HG02973 (cell line): Measurements from ENCODE around the gene ANKRD63.

Experiments used
- ATAC-seq: cut with Tn5 transposase; IDR thresholded peaks from one replicate; pipeline ENCODE4 v1.9.1; 2021; ENCODE audit warnings: moderate library complexity; ENCODE audit not compliant: unreplicated experiment

Gene ANKRD63

DNA sequence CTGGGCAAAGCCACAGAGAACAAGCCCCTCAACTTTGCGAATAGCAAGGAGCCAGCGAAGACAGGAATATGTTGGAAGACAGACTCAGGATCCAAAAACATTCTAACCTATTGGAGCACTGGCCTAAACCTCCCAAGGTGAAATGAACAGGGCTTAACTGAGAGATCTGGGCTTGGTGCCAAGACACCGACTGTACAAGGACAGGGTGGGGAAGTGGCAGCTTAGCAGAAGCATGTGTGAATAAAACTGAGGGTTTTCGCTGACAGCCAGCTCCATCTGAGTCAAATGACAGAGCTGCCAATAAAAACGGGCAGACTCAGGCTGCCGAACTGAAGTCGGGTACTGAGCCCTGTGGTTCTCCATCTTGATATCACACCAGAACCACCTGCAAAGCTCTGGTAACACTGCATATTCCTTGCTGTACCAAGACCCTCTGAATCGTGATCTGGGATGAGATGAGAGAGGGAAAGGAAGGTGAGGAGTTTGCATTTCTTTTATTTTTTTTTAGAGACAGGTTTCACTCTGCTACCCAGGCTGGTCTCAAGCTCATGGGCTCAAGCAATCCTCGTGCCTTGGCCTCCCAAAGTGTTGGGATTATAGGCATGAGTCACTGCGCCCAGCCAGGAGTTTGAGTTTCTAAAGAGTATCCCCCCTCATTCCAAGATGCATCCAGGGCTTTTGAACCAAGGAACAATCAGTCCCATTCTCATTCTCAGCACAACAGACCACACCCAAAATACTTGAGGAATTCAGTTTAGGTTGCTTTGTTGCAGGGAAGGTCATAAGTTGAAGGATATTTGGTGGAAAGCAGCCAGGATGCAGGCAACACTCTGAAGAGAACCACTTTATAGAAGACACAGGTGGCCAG lies 30.9 kb upstream of the ANKRD63 start:
- ATAC-seq: no peak

DNA sequence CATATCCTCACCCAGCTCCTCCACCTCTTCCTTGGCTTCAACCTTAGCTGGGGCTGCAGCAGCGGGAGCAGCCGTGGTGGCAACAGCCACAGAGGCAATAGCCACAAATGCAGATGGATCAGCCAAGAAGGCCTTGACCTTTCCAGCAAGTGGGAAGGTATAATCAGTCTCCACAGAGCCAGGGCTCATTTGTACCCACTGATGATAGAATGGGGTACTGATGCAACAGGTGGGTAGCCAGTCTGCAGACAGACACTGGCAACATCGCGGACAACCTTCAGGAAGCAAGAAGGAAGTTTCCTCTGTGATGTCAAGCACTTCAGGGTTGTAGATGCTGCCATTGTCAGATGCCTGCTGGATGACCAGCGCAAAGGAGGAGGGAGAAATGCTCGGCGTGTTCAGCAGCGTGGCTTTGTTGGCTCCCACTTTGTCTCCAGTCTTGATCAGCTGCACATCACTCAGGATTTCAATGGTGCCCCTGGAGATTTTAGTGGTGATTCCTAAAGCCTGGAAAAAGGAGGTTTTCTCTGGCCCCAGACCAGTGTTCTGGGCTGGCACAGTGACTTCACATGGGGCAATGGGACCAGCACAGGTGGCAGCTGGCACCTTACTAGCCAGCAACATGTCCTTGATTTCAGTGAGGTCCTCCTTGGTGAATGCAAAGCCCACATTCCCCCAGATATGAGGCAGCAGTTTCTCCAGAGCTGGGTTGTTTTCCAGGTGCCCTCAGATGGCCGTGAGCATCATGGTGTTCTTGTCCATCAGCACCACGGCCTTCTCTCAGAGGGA lies 29.7 kb upstream of the ANKRD63 start:
- no peak for ATAC-seq

DNA sequence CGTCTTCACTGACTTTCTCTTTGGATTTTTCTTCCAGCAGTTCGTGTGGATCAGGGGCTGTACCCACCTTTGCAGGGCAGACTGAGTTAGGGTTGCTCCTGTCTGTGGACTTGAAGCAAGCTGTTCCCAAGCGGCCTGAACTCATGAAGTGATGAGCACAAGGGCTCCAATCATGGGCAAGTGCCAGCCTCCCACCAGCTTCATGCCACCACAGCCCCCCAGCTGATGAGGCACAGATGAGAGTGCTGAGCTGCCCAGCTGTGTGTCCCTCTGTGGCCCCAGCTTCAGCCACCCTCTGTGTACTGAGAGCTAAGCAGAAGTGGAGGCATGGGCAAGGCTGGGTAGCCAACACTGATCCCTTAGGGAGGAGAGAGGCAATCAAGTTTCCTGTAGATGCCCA lies 28.1 kb upstream of the ANKRD63 start:
- no peak for ATAC-seq

DNA sequence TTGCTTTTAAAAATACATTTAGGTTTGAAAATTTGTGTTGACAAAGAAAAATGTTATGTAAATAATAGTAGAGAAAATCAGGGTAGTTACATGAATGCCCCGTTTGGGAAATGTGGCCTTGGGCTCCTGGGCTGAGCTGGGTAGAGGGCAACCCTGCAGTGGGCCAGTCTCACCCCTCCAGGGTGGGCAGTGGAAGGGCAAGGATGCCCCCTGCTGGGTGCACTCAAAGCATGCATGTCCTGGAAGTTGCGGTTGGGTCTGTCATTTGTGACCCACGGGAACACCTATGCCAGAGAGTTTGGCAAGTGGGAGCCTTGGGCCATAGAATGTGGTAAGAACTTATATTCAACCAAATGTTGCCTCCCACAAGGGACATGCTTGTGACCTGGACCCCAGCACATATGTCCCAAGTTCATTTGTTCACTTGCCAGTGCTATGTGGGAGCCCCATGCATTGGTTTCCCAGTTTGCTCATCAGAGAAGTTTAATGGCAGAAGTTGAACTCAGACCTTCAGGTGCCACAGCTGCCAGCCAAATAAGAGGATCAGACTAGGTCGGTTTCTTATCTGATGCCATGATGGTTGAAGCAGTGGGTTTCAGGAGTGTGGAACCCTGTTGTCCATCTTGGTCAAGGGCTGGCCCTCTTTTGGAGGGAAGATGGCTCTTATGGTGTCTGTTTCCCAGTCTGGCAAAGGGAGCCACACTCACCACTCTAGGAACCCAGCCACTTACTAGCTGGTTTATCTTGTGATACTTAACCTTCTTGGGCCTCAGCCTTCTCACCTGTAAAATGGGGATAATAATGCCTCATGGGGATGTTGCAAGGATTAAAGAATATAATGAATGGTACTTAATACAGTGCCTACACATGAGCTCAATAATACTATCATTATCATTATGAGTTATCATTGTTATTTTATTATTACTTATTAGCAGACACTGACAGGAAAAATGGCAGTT lies 27.4 kb upstream of the ANKRD63 start:
- no peak for ATAC-seq

DNA sequence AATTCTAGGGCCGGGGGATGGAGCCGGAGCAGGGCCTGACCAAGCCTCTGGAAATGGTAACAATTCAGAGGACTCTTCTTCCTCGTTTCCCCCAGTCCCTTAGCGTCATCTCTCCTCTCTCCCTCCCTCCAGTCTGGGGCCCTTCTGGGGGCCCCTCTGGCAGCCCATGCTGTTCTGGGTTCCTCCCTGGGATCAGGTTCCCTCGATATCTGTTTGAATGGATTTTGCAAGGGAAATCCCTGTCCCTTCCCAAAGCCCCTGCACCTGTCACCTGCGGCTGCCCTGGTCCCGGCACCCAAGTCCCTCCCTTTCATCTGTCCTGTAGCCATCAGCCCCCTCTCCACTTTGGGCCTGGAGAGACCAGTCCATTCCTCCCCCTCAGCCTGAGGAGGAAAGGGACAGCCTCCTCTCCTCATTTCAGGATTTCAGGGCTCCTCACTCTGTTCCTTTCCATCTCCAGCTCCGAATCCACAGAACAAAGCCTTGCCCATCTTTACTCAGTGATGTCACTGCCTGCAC lies 26.5 kb upstream of the ANKRD63 start:
- ATAC-seq: no peak

DNA sequence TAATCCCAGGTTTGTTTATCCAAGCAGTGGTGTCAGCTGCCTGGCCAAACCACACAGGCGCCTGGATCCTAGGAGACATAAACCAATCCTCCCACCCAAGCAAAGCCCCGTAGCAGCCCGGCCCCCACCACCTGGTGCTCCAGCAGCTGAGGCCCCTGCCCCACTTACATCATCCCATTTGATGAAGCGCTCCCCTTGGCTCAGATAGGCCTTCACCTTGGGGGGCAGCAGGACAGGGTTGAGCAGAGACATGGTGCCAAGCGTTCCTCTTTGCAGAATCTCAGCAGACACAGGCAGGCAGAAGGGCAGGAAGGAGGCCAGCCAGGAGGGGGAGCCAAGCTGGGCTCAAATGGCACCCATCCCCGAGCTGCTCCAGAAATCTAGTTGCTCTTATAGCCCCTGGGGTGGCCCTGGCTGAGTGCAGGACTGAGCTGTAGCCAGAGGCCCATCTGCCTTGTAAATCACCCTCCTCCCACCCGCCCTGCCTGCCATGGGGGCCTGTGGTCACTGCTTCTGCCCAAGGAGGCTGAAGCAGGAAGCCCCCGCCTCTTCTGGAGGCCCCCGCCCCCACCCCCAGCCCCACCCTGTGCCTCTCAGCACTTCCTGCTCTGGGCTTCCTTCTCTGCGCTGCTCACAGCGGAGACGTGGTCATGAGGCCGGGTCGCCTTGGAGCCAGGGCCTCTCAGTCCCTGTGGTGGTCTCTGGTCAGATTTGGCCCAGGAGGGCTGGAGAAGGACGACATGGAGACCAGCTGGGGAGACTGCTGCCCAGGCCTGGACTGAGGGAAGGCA lies 24.8 kb upstream of the ANKRD63 start, which contains the start of gene PLCB2:
Gene PLCB2, minus strand, starts transcription at position 515 of the 791 bp plus-strand sequence. Its CDS starts 263 bp downstream, at position 252.
- ATAC-seq: peak; percentile 49

DNA sequence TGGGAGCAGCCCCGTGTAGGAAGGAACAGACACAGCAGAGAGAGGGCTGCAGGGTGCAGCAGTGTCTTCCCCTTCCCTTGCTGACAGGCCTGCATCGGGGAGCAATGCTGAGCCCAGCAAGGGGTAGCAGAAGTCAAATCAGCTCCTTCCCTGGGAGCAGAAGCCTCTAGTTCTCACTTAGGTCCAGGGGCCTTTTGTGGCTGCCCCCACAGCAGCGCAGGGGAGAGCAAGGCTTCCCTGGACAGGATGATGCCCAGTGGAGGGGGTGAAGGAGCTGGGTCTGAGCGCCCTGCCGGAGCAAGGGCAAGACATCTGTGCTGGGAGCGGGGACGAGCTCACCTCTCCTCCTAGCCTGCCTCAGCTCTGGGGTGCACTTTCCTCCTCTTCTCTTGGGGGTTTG lies 24.0 kb upstream of the ANKRD63 start:
- no peak for ATAC-seq

DNA sequence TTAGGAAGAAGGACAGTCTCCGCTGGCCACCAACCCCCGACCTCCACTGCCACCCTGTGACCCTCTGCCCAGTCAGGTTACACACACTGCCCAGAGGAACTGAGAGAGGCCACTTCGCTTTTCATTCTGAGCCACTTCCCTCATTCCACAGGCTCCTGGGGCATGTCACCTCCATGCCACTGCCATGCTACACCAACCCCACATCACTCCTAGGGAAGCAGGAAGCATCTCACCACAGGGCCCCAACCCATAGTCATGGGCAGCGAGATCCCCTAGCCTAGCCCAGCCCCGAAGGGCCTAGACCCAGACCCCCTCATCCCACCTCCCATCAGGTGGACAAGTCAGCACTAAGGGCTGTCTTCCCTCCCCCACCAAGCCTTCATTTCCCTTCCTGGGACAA lies 23.5 kb upstream of the ANKRD63 start:
- ATAC-seq: no peak

DNA sequence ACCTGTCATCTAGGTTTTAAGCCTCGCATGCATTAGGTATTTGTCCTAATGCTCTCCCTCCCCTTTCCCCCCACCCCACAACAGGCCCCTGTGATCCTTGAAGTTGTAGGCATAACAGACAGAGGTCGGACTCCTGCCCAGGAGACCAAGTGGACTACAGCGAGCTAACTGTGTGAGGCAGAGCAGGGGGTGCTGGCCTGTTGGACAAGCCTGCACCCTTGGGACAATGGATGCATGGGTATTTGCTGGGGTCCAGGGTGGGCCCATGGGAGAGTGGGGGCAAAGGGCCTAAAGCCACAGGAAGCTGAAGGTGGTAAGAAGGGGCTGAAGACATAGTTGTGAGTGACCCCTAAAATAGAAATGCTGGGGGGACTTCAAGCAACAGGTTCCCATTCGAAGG lies 22.4 kb upstream of the ANKRD63 start:
- no peak for ATAC-seq

DNA sequence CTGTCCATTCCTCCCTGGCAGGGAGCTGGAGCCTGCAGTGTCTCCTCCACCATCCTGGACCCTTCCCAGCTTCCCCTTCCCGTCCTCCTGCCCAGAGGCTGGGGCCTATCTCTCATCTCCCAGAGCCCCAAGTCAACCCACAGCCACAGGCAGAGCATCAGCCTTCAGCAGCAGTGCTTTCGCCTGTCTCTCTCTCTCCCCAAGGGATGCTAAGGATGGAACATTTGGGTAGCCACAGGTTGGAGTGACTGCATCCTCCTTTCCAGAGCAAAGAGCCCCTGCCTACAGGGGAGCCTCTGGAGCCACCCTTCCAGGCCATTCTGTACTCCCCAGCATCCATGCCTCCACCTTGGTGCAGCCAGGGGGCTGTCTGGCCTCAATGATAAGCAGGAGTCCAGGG lies 20.7 kb upstream of the ANKRD63 start:
- ATAC-seq: no peak

DNA sequence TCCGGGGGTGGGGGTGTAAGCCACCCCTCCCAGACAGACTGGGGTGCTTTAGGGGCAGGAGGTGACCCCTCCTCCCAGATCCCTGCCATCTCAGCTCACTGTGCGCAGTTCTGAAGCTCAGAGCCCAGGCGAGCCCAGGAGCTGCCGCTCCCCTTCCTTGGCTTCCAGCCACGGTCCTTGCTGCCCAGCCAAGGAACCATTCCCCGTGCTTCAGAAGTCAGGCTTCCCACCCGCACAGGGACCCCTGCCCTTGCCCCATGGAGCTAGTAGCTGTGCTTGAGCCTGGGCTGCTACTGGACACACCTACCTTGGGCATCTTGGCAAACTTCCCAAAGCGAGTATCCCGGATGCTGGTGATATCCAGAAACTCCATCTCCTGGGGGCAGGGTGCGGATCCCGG lies 20.1 kb upstream of the ANKRD63 start:
- ATAC-seq: no peak

DNA sequence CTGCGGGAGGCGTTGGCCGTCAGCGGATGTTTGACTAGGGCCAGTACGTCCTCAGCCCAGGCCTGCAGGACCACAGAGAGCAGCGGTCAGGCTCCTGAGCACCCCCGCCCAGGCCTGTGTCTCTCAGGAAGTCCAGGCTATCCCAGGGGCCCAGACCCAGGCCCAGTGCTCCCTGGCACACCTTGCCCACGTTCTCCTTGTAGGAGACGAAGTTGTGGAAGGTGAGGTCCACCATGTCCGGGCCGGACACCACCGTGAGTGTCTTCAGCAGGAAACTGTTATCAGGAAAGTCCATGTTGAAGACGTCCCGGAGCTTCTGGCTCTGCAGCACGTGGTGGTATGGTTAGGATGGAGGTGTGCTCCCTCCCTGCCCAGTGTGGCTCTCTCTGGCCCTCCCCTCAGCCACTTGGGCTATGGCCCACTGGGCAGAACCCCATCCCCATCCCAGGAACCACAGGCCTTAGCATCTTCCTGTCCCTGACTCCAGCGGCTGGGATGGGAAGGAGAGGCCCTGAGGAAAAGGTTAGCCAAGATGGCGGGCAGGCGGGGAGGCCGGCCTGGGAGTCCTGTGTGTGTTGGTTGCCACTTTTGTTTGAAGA lies 19.5 kb upstream of the ANKRD63 start:
- ATAC-seq: no peak

DNA sequence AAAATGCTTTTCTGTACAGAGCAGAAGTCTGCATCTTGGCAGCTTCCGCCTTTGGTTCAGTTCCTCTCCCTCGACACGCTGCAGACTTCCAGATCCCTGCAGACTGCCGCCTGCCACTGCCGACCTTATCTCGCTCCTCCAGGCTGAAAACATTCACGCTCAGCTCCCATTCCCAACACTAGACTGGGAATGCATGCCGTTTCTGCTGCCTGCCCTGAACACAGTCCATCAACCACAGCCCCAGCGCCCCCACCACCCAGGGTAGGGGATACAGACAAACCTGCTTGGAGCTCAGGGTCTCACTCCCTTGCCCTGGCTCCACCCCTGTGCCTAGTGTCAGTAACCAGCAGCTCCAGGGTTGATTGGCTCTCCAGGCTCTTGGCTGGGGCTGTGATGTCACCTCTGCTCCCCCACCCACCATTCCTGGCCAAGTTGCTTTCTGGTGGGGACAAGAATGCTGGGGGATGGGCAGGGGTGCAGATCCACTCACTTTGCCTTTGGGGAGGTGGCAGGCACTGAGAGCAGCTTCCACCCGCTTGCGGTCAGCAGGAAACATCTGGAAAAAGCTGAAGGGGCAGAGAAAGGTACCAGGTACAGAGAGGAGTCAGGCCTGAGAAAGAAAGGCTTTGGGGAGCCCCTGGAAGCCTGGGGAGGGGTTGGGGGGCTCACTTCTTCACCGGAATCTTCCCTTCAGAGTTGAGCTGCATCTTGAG lies 18.8 kb upstream of the ANKRD63 start:
- ATAC-seq: no peak

DNA sequence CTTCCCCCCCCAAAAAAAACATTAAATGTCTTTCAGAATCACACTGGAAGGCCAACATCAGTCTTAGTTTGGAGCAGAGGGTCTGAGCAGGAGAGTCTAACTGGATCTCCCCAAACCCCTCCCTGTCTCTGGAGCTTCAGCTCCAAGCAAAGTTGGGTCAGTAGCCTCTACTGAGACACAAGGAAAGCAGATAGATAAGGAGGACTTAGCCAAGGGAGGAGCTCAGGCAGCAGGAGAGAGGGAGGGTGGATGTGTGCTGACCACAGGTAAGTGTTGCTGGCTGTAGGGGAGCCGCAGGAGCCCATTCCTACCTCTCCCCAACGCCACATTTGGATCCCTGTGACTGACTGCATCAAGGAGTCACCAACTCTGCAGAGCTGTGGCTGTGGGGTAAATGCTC lies 17.9 kb upstream of the ANKRD63 start:
- ATAC-seq: no peak

DNA sequence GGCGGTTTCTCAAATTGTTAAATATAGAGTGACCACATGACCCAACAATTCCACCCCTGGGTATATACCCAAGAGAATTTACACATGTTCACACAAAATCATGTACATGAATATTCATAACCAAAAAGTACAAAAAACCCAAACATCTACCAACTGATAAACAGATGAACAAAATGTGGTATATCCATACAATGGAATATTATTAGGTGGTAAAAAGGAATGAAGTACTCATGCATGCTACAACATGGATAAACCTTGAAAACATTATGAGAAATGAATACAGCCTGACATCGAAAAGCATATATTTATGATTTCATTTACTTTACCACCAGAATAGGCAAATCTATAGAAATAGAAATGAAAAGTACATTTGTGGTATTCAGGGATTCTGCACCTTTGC lies 17.5 kb upstream of the ANKRD63 start:
- ATAC-seq: no peak

DNA sequence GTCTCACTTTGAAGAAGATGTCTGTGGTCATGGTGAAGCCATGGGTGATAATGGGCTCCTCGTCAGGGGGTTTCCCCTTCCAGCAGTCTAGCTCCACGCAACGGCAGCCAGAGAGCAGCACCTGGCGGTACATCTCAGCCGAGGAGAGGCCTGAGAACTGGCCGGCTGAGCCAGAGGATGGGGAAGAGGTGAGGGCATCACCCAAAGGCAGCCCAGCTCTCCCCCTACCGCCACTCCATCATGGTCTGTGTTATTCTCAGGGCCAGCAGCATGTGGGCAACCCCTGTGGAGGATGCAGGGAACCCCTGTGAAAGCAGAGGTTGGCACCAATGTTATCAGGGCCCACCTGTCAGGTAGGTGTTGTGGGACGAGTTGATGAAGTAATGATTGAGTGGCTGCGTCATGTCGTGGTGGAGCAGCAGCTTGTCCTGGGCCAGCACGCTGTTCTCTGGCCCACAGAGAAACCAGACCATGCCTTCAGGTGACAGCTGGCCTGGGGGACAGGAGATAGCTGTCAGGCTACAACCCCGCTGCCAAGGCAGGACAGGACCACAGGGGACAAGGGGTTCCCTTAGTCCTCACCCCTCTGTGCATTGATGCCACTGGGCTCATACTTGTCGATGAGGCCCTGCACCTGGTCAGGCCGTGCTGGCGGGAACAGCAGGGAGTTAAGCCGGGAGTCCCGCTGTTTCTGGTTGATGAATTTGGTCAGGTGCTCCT lies 15.5 kb upstream of the ANKRD63 start:
- no peak for ATAC-seq

DNA sequence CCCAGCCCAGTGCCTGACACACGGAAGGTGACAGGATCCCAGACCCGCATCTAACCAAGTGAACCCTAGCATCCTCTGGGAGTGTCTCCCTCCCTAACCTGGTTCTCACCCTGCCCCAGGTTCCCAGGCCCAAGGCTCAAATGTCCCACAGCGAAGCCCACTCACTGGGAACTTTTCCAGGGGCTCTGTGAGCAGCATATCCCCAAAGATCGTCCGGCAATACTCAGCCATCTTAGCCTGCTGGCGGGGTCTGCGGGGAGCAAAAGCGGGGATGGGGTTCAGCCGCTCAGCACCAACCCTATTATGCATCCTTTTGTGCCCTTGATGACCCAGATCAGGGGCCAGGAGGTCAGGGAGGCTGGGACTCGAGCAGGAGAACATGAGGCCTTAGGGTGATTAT lies 14.5 kb upstream of the ANKRD63 start:
- no peak for ATAC-seq

DNA sequence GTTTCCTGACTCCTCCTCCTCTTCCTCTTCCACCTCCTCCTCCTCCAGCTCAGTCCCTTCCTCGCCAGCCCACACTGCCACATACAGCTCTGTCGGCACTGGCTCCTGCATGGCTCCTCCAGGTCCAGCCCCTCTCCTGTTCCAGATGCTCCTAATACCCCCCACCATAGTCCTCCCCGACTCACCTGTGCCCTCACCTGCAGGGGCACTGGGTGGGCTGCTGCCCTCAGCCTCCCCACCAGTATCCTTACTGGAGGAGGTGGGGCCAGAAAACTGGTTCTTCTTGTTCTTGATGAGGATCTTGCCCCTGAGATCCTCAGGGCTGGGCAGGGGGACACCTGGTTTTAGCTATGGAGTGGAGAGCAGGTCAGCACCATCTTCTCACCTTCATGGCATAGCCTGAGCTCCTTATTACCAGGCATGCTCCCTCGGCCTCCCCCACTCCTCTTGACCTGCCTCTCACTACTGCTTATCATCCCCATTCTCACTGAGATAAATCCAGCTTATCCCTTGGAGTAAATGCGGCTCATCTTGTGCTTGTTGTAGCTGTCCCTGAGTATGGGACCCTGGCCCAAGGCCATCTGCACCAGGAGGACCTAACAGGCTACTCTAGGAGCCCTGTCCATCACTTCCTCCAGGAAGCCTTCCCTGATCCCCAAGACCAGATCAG lies 13.8 kb upstream of the ANKRD63 start:
- ATAC-seq: no peak
